LNCAP (cell line): ENCODE data around the gene CBX6.

Experiments
- TF ChIP-seq, protein P1 (sequence below): fragments of 450-650 bp; IDR thresholded peaks from 2 replicates; pipeline ENCODE4 v1.5.1; 2017; ENCODE audit warnings: mild to moderate bottlenecking

Gene CBX6

DNA sequence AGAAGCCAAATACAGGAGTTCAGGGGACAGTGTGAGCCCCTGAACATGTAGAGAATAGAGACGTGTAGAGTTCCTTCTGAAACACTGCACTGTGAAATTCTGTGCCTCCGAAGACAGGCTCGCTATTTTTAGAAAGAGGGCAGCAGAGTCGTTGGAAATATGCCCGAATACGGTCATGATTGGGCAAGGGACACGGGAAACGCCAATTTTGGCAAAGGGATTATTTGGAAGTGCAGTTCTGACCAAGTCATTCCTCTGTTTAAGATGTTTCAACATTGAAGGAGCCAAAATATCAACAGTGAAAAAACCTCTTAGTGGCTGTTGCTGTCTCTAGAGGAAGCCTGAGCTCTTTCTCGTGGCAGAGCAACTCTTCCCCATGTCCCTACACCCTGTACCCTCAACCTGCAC lies 9.5 kb upstream of the CBX6 start:
- TF ChIP-seq, protein P1, sequence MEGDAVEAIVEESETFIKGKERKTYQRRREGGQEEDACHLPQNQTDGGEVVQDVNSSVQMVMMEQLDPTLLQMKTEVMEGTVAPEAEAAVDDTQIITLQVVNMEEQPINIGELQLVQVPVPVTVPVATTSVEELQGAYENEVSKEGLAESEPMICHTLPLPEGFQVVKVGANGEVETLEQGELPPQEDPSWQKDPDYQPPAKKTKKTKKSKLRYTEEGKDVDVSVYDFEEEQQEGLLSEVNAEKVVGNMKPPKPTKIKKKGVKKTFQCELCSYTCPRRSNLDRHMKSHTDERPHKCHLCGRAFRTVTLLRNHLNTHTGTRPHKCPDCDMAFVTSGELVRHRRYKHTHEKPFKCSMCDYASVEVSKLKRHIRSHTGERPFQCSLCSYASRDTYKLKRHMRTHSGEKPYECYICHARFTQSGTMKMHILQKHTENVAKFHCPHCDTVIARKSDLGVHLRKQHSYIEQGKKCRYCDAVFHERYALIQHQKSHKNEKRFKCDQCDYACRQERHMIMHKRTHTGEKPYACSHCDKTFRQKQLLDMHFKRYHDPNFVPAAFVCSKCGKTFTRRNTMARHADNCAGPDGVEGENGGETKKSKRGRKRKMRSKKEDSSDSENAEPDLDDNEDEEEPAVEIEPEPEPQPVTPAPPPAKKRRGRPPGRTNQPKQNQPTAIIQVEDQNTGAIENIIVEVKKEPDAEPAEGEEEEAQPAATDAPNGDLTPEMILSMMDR = no peak

DNA sequence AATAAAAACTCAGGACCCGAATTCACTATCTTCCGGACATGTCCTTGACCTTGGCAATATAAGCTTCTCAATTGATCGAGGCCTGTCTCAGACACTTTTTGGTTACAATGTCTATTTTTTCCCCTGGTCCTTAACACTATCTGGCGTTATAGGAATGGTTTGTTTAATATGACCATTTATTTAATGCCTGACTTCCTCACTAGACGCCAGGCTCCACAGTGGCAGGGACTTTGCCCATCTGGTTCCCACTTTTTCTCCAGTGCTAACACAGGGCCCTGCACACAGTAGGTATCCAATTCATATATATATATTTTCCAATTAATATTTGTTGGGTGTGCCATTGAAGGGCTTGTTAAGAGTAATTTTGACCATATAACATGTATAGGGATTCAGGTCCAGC lies 7.9 kb upstream of the CBX6 start:
- TF ChIP-seq, protein P1 = no peak

DNA sequence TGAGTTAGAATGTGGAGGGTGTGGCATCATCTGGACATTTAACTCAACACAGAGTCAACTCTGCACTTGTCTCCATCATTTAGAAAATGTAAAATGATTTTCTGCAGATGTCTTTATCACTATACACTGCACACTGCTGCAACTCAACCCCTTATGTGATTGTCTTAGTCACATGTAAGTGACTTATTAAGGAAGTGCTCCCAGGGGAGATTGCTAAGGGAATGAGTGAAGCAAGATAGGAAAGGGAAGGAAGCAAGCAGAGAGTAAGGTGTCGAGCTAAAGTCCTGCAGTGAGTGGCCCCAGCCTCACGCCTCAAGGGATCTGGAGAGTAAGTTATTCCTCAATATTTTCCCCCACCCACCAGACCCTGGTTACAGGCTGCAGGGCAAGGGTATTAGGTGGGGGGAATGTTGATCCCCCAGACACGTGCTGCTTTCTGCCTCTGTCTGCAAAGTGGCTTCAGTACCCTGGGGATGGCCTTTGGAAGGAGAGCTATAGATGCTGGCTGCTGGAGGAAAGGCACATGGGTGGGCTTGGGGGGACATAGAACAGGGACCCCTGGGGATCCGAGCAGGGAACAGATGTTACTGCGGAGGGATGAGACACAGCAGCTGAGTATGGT lies 7.2 kb upstream of the CBX6 start:
- TF ChIP-seq, protein P1 = no peak

DNA sequence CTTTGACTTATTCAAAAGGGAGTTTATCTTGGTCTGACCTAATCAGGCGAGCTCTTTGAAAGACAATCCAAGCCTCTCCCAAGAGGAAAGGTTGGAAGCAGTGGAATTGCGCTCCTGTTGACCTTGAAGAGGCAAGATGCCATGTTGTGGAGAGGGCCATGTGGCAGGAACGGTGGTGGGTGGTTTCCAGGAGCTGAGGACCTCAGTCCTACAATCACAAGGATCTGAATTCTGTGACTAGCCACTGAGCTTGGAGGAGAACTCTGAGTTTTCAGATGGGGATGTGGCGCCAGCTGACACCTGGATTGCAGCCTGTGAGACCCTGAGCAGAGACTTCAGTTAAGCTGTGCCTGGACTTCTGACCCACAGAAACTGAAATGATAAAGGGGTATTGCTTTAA lies 6.0 kb upstream of the CBX6 start:
- TF ChIP-seq, protein P1 = no peak

DNA sequence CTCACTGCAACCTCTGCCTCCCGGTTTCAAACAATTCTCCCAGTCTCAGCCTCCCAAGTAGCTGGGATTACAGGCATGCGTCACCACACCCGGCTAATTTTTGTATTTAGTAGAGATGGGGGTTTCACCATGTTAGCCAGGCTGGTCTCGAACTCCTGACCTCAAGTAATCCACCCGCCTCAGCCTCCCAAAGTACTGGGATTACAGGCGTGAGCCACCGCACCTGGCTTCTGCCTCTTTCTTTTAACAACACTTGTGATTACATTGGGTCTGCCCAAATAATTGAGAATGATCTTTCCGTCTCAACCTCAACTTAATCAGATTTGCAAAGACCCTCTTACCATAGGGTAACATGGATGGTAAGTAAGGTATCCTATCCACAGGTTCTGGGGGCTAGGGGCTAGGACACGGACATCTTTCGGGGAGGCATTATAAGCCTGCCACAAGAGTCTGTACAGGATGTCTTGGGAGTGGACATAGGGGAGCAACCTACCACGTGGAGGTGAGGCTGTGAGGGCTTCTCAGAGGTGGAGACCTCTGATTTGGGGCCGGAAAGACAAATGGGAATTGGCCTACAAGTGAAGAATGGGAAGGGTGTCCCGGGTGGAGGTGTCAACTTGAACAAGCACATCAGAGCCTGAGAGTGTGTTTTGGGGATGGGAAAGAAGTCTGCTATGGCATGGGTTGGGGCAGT lies 2.7 kb upstream of the CBX6 start:
- TF ChIP-seq, protein P1 = no peak

DNA sequence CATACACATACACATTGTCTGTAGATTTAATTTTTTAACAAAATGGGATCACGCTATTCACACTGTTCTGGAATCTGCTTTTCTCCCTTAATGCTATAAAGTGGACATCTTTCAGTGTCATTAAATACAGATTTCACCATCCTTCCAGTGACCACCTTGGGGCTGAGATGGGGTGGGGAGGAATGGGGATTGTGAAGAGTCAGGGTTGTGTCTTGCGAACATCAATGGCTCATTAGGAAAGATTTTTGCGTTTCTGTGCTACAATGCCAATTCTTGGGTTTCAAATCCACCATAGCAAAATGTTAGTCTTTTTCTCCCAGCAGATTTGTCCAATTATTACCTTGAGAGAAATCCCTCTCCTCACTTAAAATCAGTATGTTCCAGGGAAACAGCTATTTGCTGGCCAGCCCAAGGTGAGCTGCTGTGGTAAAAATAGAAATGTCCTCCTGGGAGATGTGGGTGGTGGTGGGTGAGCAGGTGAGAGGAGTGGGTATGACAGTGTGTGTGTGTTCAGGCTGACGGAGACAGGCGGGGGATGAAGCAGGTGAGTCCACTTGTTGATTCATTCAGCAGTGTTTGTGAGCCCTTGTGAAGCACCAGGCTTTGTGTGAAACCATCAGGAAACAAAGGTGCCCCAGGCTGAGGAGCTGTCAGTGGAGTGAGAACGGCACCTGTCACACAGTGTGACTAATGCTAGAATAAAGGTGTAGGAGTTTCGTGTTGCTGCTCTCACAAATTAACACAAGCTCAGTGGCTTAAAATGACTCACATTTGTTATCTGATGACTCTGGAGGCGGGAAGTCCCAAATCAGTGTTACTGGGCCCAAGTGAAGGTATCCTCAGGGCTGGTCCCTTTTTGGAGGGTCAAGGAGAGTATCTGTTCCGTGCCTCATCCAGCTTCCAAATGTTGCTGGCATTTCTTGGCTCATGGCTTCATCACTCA lies 1.7 kb upstream of the CBX6 start:
- TF ChIP-seq, protein P1 = no peak

DNA sequence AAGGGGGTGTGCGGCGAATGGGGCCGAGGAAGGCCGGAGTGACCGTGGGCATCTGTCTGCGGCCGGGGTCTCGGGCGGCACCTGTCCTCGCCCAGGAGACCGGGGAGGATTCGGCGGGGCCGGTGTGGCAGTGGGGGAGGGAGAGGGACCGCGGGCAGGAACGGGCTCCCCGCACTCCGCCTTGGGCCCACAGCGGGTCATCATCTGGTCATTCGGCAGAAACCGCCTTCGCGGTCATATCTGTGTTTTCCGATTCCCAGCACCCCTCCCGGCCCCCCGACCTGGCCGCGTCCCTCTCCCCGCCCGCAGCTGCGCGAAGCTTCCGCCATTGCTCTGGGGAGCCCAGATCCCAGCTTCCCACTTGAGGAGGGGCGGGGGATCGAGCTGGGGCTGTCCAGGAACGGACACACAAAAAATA lies 824 bp upstream of the CBX6 start:
- TF ChIP-seq, protein P1 = no peak
